ENCODE data around the gene TOMM22.

Gene TOMM22

DNA sequence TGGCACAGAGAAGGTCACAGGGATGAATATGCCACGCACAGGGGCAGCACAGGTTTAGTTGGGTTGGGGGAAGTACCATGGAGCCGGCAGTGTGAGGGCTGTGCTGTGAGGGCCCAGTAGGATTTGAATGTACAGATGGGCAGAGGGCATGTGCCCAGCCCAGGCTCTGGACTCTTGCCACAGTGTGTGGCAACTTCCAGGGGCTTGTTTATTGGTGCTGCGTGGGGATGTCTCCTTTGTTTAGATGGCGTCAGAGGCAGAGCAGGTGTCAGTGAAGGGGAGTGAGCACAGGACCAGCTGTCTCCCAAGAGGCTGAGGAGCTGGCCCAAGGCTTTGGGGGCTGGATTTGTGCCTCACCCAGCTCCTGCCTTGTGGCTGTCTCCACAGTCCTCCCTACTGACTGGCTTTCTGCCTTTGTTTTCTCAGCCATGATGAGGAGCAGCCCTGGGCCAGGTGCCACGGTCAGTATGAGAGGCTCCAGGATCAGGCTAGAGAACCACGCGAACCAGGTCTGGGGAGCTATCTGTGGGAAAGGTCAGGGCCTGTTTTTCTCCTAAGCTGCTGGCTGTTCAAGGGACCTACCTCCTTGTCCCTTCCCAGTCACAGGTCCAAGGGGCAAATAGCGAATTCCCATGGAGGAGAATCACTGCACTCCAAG, 52.1 kb downstream of the TOMM22 start:
- peak; percentile 61 for DNase-seq (ENCODE audit: low spot score)

DNA sequence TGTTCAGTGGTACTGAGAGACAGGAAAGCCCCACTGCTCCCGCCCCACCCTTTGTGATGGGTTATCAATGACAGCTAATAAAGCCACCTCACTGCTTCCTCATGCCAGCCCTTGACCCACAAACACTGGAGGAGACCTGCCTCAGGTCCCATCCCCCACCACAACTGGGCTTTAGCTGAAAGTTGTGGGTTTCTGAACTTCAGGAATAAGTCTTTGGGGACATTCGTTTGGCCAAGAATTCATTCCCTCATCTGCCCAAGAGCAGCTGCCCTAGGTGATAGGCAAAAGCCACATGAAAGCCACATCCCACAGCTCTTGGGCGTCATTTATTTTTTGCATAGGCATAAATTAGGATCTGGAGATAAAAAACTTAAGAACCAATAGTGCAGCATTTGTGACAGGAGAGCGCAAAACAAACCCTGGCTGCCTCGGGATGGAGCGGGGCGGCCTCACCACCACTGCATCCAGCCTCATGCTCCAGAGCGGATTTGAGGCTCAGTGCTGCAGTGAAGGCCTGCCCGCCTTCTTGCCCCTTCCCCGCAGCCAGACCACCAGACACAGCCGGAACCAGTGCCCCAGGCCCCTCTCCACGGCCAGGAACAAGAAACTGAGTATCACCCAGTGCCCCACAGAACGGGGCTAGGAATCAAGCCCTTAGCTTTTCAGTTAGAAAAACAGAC, 52.8 kb downstream of the TOMM22 start:
- DNase-seq (ENCODE audit: low spot score): no peak

Data from AG08396 (cell line).